Panc1 (cell line): ENCODE data around the gene TNIK. TPM values are rescaled to one million over a fixed set of nuclear protein-coding genes. Genes with fewer than 3 reads are reported as not detected.

Experiments
- ATAC-seq: fragments of 200-7000 bp; cut with Tn5 transposase; 2 replicates; pipeline ENCODE4 v1.9.1; 2020; ENCODE audit warnings: mild to moderate bottlenecking, moderate library complexity
- BruUV-seq: library from RNA; stranded (reverse); fragments of 400-500 nt; replicated peaks from 2 replicates; lab custom pipeline; 2021; lab: Mats Ljungman, UMichigan
- CTCF ChIA-PET: fragments of 300-600 bp; sonication (Branson Sonifier 250); formaldehyde crosslinking; loops from one replicate; lab custom pipeline; 2022; ENCODE audit warnings: antibody characterized with exemption; lab: Charles Lee
- POLR2A ChIA-PET: fragments of 300-600 bp; sonication (Branson Sonifier 250); formaldehyde crosslinking; loops from one replicate; lab custom pipeline; 2022; ENCODE audit warnings: antibody characterized with exemption; lab: Charles Lee
- DNase-seq: peaks from one replicate; pipeline ENCODE4 v3.0.0-alpha.2; 2010; ENCODE audit warnings: low read depth, low spot score
- H3K27ac ChIP-seq: 2 replicates; pipeline ENCODE4 v1.5.1; 2011; ENCODE audit warnings: mild to moderate bottlenecking, low read length, inconsistent platforms
- H3K27me3 ChIP-seq: fragments of 200-500 bp; sonication (Bioruptor generic); 2 replicates; pipeline ENCODE4 v1.6.0; 2014; ENCODE audit warnings: low read length, inconsistent platforms; ENCODE audit not compliant: control insufficient read depth, insufficient read depth
- H3K36me3 ChIP-seq: fragments of 200-500 bp; sonication (Bioruptor generic); 2 replicates; pipeline ENCODE4 v1.5.1; 2014; ENCODE audit warnings: inconsistent platforms, mild to moderate bottlenecking, low read length, moderate library complexity; ENCODE audit not compliant: control insufficient read depth, insufficient read depth
- H3K4me1 ChIP-seq: 2 replicates; pipeline ENCODE4 v1.5.1; 2011; ENCODE audit warnings: inconsistent platforms, mild to moderate bottlenecking, low read length, moderate library complexity; ENCODE audit not compliant: control insufficient read depth, insufficient read depth
- H3K4me3 ChIP-seq, 2 experiments: 2 replicates each; pipeline ENCODE4 v1.5.1; 2011 to 2012; ENCODE audit warnings: low read depth in 2 of 2, low read length in 2 of 2, mild to moderate bottlenecking in 2 of 2, inconsistent platforms in 1 of 2, moderate library complexity in 1 of 2
- H3K9me3 ChIP-seq: fragments of 200-500 bp; sonication (Bioruptor generic); 2 replicates; pipeline ENCODE4 v1.5.1; 2014; ENCODE audit warnings: low read depth, mild to moderate bottlenecking, inconsistent platforms, low read length, moderate library complexity; ENCODE audit not compliant: control insufficient read depth, insufficient read depth
- CTCF ChIP-seq: fragments of 450-650 bp; IDR thresholded peaks from 2 replicates; pipeline ENCODE4 v1.5.1; 2017; ENCODE audit warnings: mild to moderate bottlenecking
- POLR2AphosphoS5 ChIP-seq: IDR thresholded peaks from 2 replicates; pipeline ENCODE4 v1.6.1; 2012; ENCODE audit warnings: mild to moderate bottlenecking, low read depth, low read length, moderate library complexity
- SIN3A ChIP-seq: IDR thresholded peaks from 2 replicates; pipeline ENCODE4 v1.6.1; 2012; ENCODE audit warnings: low read depth, mild to moderate bottlenecking, low read length, moderate library complexity, borderline replicate concordance; ENCODE audit not compliant: insufficient read depth
- TCF7L2 ChIP-seq: IDR thresholded peaks from 2 replicates; pipeline ENCODE4 v1.6.1; 2011; ENCODE audit warnings: mild to moderate bottlenecking, low read depth, low read length, inconsistent platforms
- in situ Hi-C: cut with HindIII; loops from 2 replicates; pipeline ENCODE4 v1.10.0; 2016; ENCODE audit warnings: low sequenced_read_pairs, low pct_unique_long_range_greater_than_20kb
- intact Hi-C: fragments of 100-400 bp; cut with micrococcal nuclease; formaldehyde crosslinking; loops from one replicate; pipeline ENCODE4 v1.10.0; 2022; ENCODE audit not compliant: unreplicated experiment
- total RNA-seq: library from RNA; stranded (reverse); gene quantifications from one replicate; pipeline ENCODE4 v1.2.1, GENCODE V29; 2021; ENCODE audit not compliant: unreplicated experiment
- TF ChIP-seq, protein P1 (sequence below), 2 experiments: IDR thresholded peaks; 2 replicates each; pipeline ENCODE4 v1.6.1; 2011 to 2012; ENCODE audit warnings: low read depth in 2 of 2, control low read depth in 1 of 2, low read length in 1 of 2, mild to moderate bottlenecking in 1 of 2, moderate library complexity in 1 of 2; ENCODE audit not compliant: insufficient read depth in 1 of 2

Gene TNIK
- total RNA-seq, 1 experiment from 2014 or later: 1.9 TPM

DNA sequence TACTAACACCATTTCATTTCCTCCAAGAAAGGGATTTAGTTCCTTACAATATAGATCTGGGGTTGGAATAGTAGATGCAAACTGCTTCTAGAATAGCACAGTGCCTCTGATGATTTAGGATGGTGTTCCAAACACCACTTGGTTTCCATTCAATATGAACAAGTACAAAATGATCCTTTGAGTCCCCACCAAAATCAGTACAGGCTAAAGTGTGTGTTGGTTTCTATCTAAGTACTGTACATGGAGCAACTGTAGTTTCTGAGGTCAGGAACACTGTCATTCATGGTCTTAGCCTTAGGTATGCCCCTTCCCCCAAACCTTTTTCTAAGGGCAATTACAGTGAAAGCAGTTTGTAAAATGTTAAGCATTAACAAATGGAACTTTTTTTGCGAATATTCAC lies 162.3 kb downstream of the TNIK start:
- no peaks in the 10 kb centered on the region; the same call in 1 of the 2 replicates for H3K36me3 ChIP-seq
- DNase-seq: no peak
- ChIA-PET CTCF (no interaction called here), POLR2A (no interaction called here)
- TF ChIP-seq CTCF (no peak), SIN3A (no peak), TCF7L2 (no peak)
- H3K9me3 ChIP-seq: no peaks in the 10 kb centered on the region
- intact Hi-C loops (no loop called here), in situ Hi-C loops (no loop called here)
- BruUV-seq: no TSS peak
- H3K27ac ChIP-seq: no peak overlapping the region
- no peak for ATAC-seq
- no peaks in the 10 kb centered on the region for H3K4me1 ChIP-seq
- peaks cover 8% of the 10 kb centered on the region for H3K27me3 ChIP-seq
- H3K4me3 ChIP-seq: no peak overlapping the region

GRCh38 chr3:171297207-171297606 lies 163.0 kb downstream of the TNIK start:
- DNase-seq: no peak
- no peak for ATAC-seq
- intact Hi-C loops (no loop called here), in situ Hi-C loops (no loop called here)
- Histone ChIP-seq H3K36me3 (no peaks in the 10 kb centered on the region; the same call in 1 of the 2 replicates), H3K4me3 (no peak overlapping the region), H3K9me3 (no peaks in the 10 kb centered on the region), H3K27me3 (peaks cover 8% of the 10 kb centered on the region), H3K4me1 (no peaks in the 10 kb centered on the region), H3K27ac (no peak overlapping the region)
- TF ChIP-seq TCF7L2 (no peak), SIN3A (no peak), POLR2AphosphoS5 (no peak), CTCF (no peak)
- TF ChIP-seq, protein P1, sequence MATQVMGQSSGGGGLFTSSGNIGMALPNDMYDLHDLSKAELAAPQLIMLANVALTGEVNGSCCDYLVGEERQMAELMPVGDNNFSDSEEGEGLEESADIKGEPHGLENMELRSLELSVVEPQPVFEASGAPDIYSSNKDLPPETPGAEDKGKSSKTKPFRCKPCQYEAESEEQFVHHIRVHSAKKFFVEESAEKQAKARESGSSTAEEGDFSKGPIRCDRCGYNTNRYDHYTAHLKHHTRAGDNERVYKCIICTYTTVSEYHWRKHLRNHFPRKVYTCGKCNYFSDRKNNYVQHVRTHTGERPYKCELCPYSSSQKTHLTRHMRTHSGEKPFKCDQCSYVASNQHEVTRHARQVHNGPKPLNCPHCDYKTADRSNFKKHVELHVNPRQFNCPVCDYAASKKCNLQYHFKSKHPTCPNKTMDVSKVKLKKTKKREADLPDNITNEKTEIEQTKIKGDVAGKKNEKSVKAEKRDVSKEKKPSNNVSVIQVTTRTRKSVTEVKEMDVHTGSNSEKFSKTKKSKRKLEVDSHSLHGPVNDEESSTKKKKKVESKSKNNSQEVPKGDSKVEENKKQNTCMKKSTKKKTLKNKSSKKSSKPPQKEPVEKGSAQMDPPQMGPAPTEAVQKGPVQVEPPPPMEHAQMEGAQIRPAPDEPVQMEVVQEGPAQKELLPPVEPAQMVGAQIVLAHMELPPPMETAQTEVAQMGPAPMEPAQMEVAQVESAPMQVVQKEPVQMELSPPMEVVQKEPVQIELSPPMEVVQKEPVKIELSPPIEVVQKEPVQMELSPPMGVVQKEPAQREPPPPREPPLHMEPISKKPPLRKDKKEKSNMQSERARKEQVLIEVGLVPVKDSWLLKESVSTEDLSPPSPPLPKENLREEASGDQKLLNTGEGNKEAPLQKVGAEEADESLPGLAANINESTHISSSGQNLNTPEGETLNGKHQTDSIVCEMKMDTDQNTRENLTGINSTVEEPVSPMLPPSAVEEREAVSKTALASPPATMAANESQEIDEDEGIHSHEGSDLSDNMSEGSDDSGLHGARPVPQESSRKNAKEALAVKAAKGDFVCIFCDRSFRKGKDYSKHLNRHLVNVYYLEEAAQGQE (IDR thresholded peaks at IDR 0.05; ENCODE audit: insufficient read depth in 1 of 2, low read depth in 2 of 2, low read length in 1 of 2): no peak
- BruUV-seq: no TSS peak
- ChIA-PET POLR2A (no interaction called here), CTCF (no interaction called here)
